Activated B cell treated with CpG ODN at 0.5 μM for 24 hours (primary cell): ENCODE results near the gene ITGA1. TPM values are rescaled to one million over a fixed set of nuclear protein-coding genes. Genes with fewer than 3 reads are reported as not detected.
"Not testable (repeated sequence)": the region's sequence is repeated elsewhere in the genome, so short reads cannot be mapped to it uniquely, and the experiment has no call there.

ENCODE experiments used
- ATAC-seq: fragments of 200-7000 bp; cut with Tn5 transposase; one replicate; pipeline ENCODE4 v1.10.0; 2021; ENCODE audit warnings: low read depth, mild to moderate bottlenecking, moderate library complexity
- CTCF ChIA-PET: fragments of 350-600 bp; sonication (Branson Sonifier 250); formaldehyde crosslinking; loops from one replicate; lab custom pipeline; 2021; ENCODE audit warnings: antibody characterized with exemption; lab: Charles Lee
- POLR2A ChIA-PET: fragments of 350-600 bp; sonication (Branson Sonifier 250); formaldehyde crosslinking; loops from one replicate; lab custom pipeline; 2021; ENCODE audit warnings: antibody characterized with exemption; lab: Charles Lee
- DNase-seq: peaks from one replicate; pipeline ENCODE4 v3.0.0; 2022
- H3K27ac Mint-ChIP-seq: one replicate; pipeline ENCODE4 v1.8.0; 2020; ENCODE audit warnings: mixed read lengths
- H3K27me3 Mint-ChIP-seq: one replicate; pipeline ENCODE4 v1.8.0; 2021; ENCODE audit warnings: mixed read lengths
- H3K36me3 Mint-ChIP-seq: one replicate; pipeline ENCODE4 v1.8.0; 2021; ENCODE audit warnings: low read depth, mixed read lengths
- H3K4me1 Mint-ChIP-seq: one replicate; pipeline ENCODE4 v1.8.0; 2021; ENCODE audit warnings: mixed read lengths
- H3K4me3 Mint-ChIP-seq: one replicate; pipeline ENCODE4 v1.8.0; 2020; ENCODE audit warnings: mild to moderate bottlenecking, mixed read lengths
- H3K9me3 Mint-ChIP-seq: one replicate; pipeline ENCODE4 v1.8.0; 2020; ENCODE audit warnings: mixed read lengths
- intact Hi-C: fragments of 100-400 bp; cut with micrococcal nuclease; formaldehyde crosslinking; loops from one replicate; pipeline ENCODE4 v1.15.1; 2024
- total RNA-seq: library from RNA; stranded (reverse); gene quantifications from 2 replicates; pipeline ENCODE4 v1.2.3, GENCODE V29; 2022
- TF ChIP-seq, protein P1 (sequence below): fragments of 200-600 bp; IDR thresholded peaks from one replicate; pipeline ENCODE4 v1.8.0; 2022; ENCODE audit warnings: antibody characterized with exemption, mild to moderate bottlenecking

The ITGA1 gene
- total RNA-seq, 1 donor from 2014 or later = 34.0 TPM

DNA sequence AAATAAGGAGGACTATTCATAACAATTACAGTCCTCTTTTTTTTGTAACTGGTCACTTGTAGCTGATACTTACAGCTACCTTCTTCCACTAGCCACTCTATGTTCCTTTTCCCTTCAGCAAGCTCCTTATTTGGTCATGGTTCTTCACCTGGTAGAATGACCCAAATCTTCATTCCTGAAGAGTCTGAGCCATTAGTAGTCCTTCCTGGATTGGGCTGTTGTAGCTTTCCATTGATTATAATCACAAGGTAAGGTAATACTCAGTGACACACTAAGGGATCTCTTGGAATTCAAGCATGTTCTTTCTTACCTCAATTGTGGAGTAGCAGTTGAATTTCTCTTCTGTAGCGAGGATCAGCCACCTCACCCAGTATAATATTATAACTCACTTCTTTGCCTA is 175.9 kb downstream of the ITGA1 start:
- ChIA-PET CTCF (no interaction called here), POLR2A (no interaction called here)
- TF ChIP-seq, protein P1, sequence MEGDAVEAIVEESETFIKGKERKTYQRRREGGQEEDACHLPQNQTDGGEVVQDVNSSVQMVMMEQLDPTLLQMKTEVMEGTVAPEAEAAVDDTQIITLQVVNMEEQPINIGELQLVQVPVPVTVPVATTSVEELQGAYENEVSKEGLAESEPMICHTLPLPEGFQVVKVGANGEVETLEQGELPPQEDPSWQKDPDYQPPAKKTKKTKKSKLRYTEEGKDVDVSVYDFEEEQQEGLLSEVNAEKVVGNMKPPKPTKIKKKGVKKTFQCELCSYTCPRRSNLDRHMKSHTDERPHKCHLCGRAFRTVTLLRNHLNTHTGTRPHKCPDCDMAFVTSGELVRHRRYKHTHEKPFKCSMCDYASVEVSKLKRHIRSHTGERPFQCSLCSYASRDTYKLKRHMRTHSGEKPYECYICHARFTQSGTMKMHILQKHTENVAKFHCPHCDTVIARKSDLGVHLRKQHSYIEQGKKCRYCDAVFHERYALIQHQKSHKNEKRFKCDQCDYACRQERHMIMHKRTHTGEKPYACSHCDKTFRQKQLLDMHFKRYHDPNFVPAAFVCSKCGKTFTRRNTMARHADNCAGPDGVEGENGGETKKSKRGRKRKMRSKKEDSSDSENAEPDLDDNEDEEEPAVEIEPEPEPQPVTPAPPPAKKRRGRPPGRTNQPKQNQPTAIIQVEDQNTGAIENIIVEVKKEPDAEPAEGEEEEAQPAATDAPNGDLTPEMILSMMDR = no peak
- Mint-ChIP-seq H3K4me1 (no peaks in the 10 kb centered on the region), H3K27ac (no peak overlapping the region), H3K4me3 (no peak overlapping the region), H3K36me3 (no peaks in the 10 kb centered on the region), H3K9me3 (peaks cover 9% of the 10 kb centered on the region), H3K27me3 (peaks cover 2% of the 10 kb centered on the region)
- ATAC-seq (no peak), DNase-seq (no peak)
- intact Hi-C loops = no loop called here

DNA sequence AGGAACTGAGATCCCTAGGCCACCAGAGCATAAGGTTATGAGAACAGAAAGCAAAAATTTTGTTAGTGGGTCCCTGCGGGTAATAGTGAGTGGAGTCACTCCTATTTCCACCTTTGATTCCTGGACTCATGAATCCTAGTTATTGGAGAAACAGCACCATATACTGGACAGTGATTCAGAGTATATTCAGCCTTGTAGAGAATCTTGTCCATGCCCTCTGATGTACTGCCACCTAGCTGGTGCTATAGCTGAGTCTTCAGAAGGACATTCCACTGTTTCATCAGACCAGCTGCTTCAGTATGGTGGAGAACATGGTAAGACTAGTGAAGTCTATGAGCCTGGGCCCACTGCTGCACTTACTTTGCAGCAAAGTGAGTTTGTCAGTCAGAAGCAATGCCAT is 176.4 kb downstream of the ITGA1 start:
- Mint-ChIP-seq H3K4me3 (no peak overlapping the region), H3K27ac (no peak overlapping the region), H3K9me3 (peaks cover 13% of the 10 kb centered on the region), H3K27me3 (peaks cover 4% of the 10 kb centered on the region), H3K4me1 (no peaks in the 10 kb centered on the region), H3K36me3 (no peaks in the 10 kb centered on the region)
- TF ChIP-seq, protein P1 = no peak
- no peak for DNase-seq
- POLR2A ChIA-PET = no interaction called here
- intact Hi-C loops = no loop called here
- no peak for ATAC-seq
- CTCF ChIA-PET = no interaction called here

DNA sequence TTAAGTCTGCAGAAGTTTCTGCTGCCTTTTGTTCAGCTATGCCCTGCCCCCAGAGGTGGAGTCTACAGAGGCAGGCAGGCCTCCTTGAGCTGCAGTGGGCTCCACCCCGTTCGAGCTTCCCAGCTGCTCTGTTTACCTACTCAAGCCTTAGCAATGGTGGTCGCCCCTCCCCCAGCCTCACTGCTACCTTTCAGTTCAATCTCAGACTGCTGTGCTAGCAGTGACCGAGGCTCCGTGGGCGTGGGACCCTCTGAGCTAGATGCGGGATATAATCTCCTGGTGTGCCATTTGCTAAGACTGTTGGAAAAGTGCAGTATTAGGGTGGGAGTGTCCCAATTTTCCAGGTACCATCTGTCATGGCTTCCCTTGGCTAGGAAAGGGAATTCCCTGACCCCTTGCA is 188.4 kb downstream of the ITGA1 start:
- H3K36me3 Mint-ChIP-seq, H3K27ac Mint-ChIP-seq, ATAC-seq, CTCF ChIA-PET, H3K4me1 Mint-ChIP-seq, DNase-seq, POLR2A ChIA-PET, H3K9me3 Mint-ChIP-seq, H3K4me3 Mint-ChIP-seq, intact Hi-C loops: not testable (repeated sequence)
- H3K27me3 Mint-ChIP-seq = peaks cover 13% of the 10 kb centered on the region

DNA sequence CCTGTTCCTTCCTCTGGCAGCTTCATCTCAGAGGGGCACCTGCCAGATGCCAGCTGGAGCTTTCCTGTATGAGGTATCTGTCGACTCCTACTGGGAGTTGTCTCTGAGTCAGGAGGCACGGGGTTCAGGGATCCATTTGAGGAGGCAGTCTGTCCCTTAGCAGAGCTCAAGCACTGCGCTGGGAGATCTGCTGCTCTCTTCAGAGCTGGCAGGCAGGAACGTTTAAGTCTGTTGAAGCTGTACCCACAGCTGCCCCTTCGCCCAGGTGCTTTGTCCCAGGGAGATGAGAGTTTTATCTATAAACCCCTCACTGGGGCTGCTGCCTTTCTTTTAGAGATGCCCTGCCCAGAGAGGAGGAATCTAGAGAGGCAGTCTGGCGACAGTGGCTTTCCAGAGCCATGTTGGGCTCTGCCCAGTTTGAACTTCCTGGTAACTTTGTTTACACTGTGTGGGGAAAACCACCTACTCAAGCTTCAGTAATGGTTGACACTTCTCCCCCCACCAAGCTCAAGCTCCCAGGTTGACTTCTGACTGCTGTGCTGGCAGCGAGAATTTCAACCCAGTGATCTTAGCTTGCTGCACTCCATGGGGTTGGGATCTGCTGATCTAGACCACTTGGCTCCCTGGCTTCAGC is 189.7 kb downstream of the ITGA1 start:
- intact Hi-C loops = no loop called here
- ATAC-seq = no peak
- no peak for DNase-seq
- Mint-ChIP-seq H3K4me3 (no peak overlapping the region), H3K27me3 (peaks cover 18% of the 10 kb centered on the region), H3K9me3 (peaks cover 3% of the 10 kb centered on the region), H3K36me3 (no peaks in the 10 kb centered on the region), H3K27ac (no peak overlapping the region), H3K4me1 (no peaks in the 10 kb centered on the region)
- POLR2A ChIA-PET = no interaction called here
- CTCF ChIA-PET = no interaction called here
- TF ChIP-seq, protein P1 = no peak

DNA sequence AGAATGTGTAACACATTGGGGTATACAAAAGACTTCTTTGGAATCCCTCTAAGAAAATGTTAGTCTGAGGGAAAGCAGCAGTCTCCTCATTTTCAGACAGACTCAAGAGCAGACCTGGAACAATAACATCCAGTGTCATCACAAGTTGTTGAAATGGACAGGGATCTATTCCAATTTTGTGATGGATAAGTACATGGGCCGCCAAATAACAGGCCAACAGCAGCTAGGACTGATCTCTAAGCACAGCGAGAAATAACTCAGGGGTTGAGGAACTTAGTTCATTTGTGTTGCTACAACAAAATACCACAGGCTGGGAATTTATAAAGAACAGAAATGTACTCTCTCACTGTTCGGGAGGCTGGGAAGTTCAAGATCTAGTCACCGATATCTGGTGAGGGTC is 193.8 kb downstream of the ITGA1 start:
- H3K27me3 Mint-ChIP-seq = peaks cover 31% of the 10 kb centered on the region
- ChIA-PET POLR2A (no interaction called here), CTCF (no interaction called here)
- no peaks in the 10 kb centered on the region for H3K4me1 Mint-ChIP-seq
- no peak for ATAC-seq
- DNase-seq = no peak
- H3K4me3 Mint-ChIP-seq = no peak overlapping the region
- no peak overlapping the region for H3K27ac Mint-ChIP-seq
- intact Hi-C loops = no loop called here
- H3K36me3 Mint-ChIP-seq = no peaks in the 10 kb centered on the region
- peaks cover 3% of the 10 kb centered on the region for H3K9me3 Mint-ChIP-seq
- TF ChIP-seq, protein P1 = no peak
